Osteocyte (in vitro differentiated cells): ENCODE measurements around the gene RRAS2. TPM values are rescaled to one million over a fixed set of nuclear protein-coding genes. Genes with fewer than 3 reads are reported as not detected.

Source experiments
- DNase-seq: peaks from one replicate; pipeline ENCODE4 v3.0.0; 2021; ENCODE audit warnings: mixed read lengths; ENCODE audit not compliant: unreplicated experiment; ENCODE audit errors: extremely low spot score
- H3K27ac Mint-ChIP-seq: one replicate; pipeline ENCODE4 v1.8.0; 2021; ENCODE audit warnings: mild to moderate bottlenecking, mixed read lengths; ENCODE audit not compliant: unreplicated experiment
- H3K27me3 Mint-ChIP-seq: one replicate; pipeline ENCODE4 v1.8.0; 2021; ENCODE audit warnings: mixed read lengths; ENCODE audit not compliant: unreplicated experiment
- H3K36me3 Mint-ChIP-seq: one replicate; pipeline ENCODE4 v1.8.0; 2021; ENCODE audit warnings: mixed read lengths; ENCODE audit not compliant: unreplicated experiment
- H3K4me1 Mint-ChIP-seq: one replicate; pipeline ENCODE4 v1.8.0; 2021; ENCODE audit warnings: mixed read lengths; ENCODE audit not compliant: unreplicated experiment
- H3K4me3 Mint-ChIP-seq: one replicate; pipeline ENCODE4 v1.8.0; 2021; ENCODE audit warnings: mild to moderate bottlenecking, moderate library complexity, mixed read lengths; ENCODE audit not compliant: unreplicated experiment
- H3K9me3 Mint-ChIP-seq: one replicate; pipeline ENCODE4 v1.8.0; 2021; ENCODE audit warnings: mixed read lengths; ENCODE audit not compliant: unreplicated experiment
- total RNA-seq: library from RNA; stranded (reverse); gene quantifications from 2 replicates; pipeline ENCODE4 v1.2.1, GENCODE V29; 2021
- TF ChIP-seq, protein P1 (sequence below): fragments of 200-600 bp; sonication (generic); IDR thresholded peaks from 2 replicates; pipeline ENCODE4 v1.5.0; 2021; ENCODE audit warnings: antibody characterized with exemption, mild to moderate bottlenecking, moderate library complexity

RRAS2 gene
- total RNA-seq, 1 donor from 2014 or later, result 95.7 TPM

DNA sequence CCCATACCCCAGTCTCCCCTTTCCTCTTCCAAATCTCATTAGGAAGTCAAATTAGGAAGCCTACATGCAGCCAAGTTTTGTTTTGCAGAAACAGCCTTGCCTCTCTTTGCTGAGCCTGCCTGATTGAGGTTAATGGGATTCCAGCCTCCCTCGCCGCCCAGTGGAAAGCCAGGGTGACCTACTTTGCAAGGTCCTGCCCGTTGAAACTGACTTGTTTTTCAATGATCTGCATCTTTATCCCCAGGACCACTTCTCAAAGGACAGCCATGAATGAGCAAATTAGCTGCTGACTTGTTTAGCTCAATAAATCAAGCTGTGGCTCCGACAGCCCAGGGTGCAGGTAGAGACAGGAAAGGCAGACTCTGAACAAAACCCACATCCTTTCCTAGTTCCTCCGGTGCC is 110.4 kb downstream of the RRAS2 start:
- Mint-ChIP-seq H3K9me3 (no peaks in the 10 kb centered on the region), H3K27ac (no peak overlapping the region), H3K27me3 (peaks cover 70% of the 10 kb centered on the region), H3K4me1 (no peaks in the 10 kb centered on the region), H3K36me3 (no peaks in the 10 kb centered on the region), H3K4me3 (no peak overlapping the region)
- no peak for DNase-seq
- TF ChIP-seq, protein P1, sequence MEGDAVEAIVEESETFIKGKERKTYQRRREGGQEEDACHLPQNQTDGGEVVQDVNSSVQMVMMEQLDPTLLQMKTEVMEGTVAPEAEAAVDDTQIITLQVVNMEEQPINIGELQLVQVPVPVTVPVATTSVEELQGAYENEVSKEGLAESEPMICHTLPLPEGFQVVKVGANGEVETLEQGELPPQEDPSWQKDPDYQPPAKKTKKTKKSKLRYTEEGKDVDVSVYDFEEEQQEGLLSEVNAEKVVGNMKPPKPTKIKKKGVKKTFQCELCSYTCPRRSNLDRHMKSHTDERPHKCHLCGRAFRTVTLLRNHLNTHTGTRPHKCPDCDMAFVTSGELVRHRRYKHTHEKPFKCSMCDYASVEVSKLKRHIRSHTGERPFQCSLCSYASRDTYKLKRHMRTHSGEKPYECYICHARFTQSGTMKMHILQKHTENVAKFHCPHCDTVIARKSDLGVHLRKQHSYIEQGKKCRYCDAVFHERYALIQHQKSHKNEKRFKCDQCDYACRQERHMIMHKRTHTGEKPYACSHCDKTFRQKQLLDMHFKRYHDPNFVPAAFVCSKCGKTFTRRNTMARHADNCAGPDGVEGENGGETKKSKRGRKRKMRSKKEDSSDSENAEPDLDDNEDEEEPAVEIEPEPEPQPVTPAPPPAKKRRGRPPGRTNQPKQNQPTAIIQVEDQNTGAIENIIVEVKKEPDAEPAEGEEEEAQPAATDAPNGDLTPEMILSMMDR, result no peak

DNA sequence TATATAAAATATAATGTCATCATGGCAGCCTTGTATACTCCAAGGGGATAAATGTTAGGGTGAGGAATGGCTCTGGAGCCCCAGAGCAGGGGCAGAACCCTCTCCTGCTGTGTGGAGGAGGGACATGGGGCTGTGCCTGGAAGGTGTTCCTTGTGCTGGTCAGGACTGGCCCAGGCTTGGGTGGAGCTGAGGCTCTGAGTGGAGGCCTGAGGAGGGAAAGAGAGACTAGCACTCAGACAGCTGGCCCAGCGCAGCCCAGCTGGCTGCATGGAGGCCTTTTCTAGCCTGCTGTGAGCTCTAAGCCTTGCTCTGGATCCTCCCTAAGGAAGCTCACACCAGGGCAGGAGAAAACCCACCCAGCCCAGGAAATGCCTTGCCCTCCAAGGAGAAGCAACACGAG is 113.5 kb downstream of the RRAS2 start:
- Mint-ChIP-seq H3K4me3 (no peak overlapping the region), H3K4me1 (no peaks in the 10 kb centered on the region), H3K27ac (no peak overlapping the region), H3K36me3 (no peaks in the 10 kb centered on the region), H3K27me3 (peaks cover 66% of the 10 kb centered on the region), H3K9me3 (no peaks in the 10 kb centered on the region)
- DNase-seq, result no peak
- TF ChIP-seq, protein P1, result no peak

- TF ChIP-seq, protein P1, result no peak
- Mint-ChIP-seq H3K27ac (no peak overlapping the region), H3K4me3 (no peak overlapping the region), H3K9me3 (no peaks in the 10 kb centered on the region), H3K4me1 (no peaks in the 10 kb centered on the region), H3K27me3 (peaks cover 61% of the 10 kb centered on the region), H3K36me3 (no peaks in the 10 kb centered on the region)
- DNase-seq, result no peak
Observed at GRCh38 chr11:14244926-14245325, 114.1 kb downstream of the RRAS2 start.

DNA sequence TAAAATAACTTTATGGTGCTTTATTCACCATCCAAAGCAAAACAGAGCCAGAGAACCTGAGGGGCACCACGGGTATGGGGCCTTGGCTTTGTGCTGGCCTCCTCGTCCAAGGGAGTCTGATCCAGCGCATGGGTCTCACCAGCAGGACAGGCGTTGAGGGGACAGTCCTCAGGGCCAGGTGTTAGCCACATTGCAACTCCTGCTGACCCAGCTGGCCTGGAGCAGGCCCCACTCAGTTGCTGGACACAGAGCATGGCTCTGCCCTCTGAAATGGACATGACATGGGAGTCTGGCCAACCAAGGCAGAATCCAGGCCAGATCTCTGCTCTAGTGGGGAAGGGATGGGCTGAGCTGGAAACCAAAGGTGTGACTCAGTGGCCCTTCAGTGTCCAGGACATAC is 116.2 kb downstream of the RRAS2 start:
- peaks cover 57% of the 10 kb centered on the region for H3K27me3 Mint-ChIP-seq

GRCh38 chr11:14242187-14242586 is 116.8 kb downstream of the RRAS2 start:
- no peaks in the 10 kb centered on the region for H3K9me3 Mint-ChIP-seq

More for the DNA sequence above, 116.2 kb downstream of the RRAS2 start:
- H3K36me3 Mint-ChIP-seq, result no peaks in the 10 kb centered on the region
- no peaks in the 10 kb centered on the region for H3K9me3 Mint-ChIP-seq
- DNase-seq, result no peak
- no peaks in the 10 kb centered on the region for H3K4me1 Mint-ChIP-seq
- no peak overlapping the region for H3K4me3 Mint-ChIP-seq
- TF ChIP-seq, protein P1, result no peak
- H3K27ac Mint-ChIP-seq, result no peak overlapping the region

More at GRCh38 chr11:14242187-14242586, 116.8 kb downstream of the RRAS2 start:
- Mint-ChIP-seq H3K36me3 (no peaks in the 10 kb centered on the region), H3K27me3 (peaks cover 52% of the 10 kb centered on the region), H3K4me1 (no peaks in the 10 kb centered on the region), H3K27ac (no peak overlapping the region), H3K4me3 (no peak overlapping the region)
- no peak for DNase-seq
- TF ChIP-seq, protein P1, result no peak
